GM12872 (cell line): ENCODE results near the gene ZNF24.

Experiments used
- TF ChIP-seq, protein P1 (sequence below): IDR thresholded peaks from 3 replicates; pipeline ENCODE4 v1.5.1; 2011; ENCODE audit warnings: low read depth, mild to moderate bottlenecking, low read length, moderate library complexity; ENCODE audit not compliant: insufficient read depth

The ZNF24 gene

GRCh38 chr18:35352283-35352682 is 8.1 kb upstream of the ZNF24 start:
- TF ChIP-seq, protein P1, sequence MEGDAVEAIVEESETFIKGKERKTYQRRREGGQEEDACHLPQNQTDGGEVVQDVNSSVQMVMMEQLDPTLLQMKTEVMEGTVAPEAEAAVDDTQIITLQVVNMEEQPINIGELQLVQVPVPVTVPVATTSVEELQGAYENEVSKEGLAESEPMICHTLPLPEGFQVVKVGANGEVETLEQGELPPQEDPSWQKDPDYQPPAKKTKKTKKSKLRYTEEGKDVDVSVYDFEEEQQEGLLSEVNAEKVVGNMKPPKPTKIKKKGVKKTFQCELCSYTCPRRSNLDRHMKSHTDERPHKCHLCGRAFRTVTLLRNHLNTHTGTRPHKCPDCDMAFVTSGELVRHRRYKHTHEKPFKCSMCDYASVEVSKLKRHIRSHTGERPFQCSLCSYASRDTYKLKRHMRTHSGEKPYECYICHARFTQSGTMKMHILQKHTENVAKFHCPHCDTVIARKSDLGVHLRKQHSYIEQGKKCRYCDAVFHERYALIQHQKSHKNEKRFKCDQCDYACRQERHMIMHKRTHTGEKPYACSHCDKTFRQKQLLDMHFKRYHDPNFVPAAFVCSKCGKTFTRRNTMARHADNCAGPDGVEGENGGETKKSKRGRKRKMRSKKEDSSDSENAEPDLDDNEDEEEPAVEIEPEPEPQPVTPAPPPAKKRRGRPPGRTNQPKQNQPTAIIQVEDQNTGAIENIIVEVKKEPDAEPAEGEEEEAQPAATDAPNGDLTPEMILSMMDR = no peak

DNA sequence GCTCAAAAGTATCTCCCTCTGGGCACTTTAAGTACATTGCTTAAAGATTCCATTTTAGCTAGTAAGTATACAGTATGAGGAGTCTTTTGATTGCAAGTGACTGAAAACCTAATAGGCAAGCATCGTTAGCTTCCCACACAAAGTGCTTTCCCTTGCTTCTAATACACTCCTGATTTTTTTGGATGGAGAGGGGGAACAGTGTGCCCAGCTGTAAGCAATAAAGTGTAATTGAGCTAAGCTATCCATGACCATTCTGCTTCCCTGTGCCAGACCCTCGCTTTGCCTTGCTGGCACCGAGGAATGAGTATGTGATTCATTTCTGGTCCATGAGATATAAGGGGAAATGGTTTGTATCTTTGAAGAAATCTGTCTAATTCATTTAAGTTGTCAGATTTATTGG is 3.8 kb upstream of the ZNF24 start:
- TF ChIP-seq, protein P1 = no peak

DNA sequence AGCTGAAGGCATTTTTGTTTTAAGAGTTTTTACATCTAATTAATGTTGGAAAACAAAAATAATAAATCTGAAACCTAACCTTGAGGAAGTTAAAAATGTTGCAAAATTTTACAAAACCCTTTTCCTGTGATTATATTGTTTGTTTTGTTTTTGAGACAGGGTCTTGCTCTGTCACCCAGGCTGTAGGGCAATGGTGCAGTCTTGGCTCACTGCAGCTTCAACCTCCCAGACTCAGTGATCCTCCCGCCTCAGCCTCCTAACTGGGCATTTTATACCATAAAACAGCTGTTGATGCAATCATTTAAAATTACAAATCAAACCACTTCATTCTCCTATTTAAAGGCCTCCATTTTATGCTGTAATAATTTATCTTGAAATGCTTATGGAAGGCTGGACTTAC is 1.7 kb upstream of the ZNF24 start:
- TF ChIP-seq, protein P1 = no peak

GRCh38 chr18:35345460-35345921 is 1.3 kb upstream of the ZNF24 start:
- TF ChIP-seq, protein P1 = no peak

GRCh38 chr18:35344736-35345459 is 678 bp upstream of the ZNF24 start:
- TF ChIP-seq, protein P1 = no peak

DNA sequence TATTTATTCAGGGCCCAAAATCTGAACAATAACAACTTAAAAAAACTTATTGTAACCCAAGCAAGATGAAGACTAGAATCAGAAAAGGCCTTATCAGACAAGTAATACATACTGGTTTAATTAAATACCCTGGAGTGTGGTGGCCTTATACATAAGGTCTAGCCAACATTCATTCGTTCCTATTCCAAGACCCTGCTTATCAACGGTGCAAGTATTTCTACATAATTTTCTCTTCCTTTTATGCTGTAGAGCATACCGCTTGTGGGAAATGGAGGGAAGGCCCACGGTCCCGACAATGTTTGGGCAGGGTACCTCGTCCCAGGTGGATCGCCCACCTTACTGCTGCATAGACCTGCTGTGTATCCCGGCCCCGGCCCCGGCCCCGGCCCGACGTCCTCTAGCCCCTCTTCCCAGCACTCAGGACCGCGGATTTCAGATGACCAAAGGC is 708 bp downstream of the ZNF24 start:
- TF ChIP-seq, protein P1 = no peak

DNA sequence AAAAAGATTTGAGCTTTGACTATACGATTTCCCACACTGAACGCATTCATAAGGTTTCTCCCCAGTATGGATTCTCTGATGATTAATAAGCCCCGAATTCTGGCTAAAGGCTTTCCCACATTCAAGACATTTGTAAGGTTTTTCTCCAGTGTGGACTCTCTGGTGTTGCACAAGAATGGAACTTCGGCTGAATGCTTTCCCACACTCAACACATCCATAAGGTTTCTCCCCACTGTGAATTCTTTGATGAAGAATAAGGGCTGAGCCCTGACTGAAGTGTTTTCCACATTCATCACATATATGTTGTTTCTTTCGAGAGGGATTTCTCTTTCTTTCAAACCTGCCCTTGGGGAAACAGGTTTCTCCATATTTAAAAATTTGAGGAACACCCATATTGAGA is 6.9 kb downstream of the ZNF24 start:
- TF ChIP-seq, protein P1 = no peak
